Eye (tissue), 1 donor: ENCODE results near the gene JDP2.

ENCODE experiments used
- DNase-seq: peaks from one replicate; pipeline ENCODE4 v3.0.0-alpha.2; 2015

The JDP2 gene

DNA sequence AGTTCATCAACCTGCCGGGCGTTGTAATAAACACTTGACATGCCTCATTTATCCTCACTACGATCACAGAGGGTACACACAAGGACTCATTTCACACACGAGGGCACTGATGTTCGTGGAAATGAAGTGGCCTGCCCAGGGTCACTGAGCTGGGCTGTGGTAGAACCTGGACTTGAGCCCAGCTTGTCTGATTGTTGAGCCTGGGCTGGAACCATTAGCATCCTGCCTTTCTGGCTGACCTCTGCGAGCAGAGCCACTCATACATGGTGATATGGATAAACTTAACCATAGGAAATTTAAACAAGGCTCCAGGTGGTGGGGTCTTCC lies 16.6 kb upstream of the JDP2 start:
- DNase-seq: no peak

DNA sequence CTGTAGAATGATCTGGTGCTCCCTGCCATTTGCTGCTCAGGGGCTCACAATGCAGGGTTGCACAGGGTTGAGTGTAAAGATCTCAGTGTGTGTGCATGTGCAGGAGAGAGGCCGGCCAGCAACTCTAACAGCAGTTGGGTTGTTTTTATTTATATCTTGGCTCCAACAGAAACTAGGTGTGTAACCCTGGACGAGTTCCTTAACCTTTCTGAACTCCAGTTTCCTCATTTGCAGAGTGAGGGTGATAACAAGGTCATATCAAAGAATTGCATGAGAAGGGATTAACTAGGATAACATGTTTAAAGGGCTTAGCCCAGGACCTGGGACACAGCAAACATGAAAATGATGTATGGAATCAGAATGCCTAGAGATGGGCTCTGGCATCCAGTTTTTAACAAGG lies 14.8 kb upstream of the JDP2 start:
- DNase-seq: no peak

DNA sequence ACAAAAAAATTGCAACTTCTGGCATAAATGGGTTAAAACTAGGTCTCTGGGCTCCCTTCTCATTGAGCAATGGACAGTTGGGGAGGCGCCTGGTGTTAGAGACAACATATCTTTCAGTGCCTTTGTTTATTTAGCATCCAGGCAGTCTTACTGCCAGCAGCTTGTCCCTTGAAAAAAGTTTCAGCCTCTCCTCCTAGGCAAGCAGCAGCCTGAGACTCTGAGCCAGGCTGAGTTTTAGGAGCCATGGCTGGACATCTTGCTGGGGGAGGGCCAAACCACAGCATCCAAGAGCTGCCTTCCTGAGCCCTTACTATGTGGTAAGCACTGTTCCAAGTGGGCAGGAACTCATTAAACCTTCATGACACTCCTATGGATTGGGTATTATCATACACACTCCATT lies 10.1 kb upstream of the JDP2 start:
- no peak for DNase-seq

DNA sequence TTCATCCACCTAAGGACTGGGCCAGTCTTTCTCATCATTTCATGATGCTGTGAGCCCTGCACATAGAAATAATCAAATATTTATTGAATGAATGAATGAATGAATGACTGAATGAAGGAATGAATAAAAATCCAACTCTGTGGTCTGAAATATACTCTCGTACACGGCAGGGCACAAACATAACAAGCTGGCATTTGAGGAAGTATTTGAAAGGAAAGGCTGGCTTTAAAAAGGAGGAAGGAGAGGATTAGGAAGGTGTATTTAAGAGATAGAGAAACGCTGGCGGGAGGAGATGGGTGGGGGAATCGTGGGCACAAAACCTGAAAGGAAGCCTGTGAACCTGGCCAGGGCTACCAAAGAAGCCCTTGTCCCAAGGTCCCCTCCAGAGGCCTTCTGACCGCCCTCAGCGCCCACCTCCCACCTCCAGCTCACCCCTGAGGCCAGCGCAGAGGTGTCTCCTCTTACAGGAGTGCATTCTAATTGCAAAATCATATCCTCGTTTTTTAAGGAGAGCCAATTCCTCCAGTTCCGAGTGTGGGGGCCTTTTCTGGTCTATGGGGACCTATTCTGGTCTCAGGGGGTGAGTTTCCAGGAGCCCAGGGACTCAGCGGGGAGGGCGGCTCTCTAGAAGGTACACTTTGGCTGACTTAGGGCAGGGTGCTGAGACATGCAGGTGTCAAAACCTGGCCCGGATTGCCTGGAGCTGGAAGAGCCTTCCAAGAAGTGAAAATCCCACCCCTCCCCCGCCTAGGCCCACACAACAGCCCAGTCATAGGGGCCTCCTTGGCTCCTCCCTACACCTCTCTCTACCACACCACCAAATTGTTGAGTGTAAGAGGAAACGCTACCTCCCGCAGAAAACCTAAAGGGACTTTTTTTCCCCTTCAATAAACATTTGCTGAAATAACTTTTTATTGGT lies 8.7 kb upstream of the JDP2 start:
- peak; percentile 46 for DNase-seq

DNA sequence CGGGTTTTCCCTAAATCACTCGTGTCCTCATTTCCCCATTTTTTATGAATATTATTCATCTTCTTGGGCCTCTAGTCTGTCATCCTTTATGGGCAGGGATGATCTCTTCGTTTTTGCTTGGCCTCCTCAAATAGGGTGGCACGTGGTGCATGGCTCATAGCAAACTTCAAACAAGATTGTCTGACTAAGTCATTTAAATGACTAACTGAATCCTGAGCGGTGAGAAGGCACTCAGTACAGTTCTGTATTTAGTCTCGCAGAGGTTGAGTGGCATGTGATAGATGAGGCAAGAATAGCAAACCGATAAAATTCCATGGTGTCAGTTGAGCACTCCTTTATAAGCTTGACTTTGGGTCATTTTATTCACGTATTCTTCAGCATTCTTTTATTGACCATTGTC lies 5.7 kb upstream of the JDP2 start:
- DNase-seq: no peak

DNA sequence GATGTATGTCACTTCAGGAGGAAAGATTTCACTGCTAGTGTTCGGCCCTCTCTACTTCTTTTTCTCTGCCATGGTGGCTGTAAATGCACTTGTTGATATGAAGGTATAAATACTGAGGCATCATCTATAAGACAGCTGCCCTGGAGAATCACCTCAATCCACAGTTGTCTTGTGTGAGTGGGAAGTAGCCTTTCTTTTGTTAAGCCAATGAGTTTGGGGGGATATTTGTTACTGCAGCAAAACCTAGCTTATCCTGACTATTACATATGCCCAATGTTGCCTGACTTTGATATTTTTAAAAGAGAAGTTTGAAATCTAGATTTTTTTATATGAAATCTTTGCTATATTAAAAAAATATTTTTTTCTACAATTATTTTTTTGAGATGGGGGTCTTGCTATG lies 3.3 kb upstream of the JDP2 start:
- DNase-seq: no peak

DNA sequence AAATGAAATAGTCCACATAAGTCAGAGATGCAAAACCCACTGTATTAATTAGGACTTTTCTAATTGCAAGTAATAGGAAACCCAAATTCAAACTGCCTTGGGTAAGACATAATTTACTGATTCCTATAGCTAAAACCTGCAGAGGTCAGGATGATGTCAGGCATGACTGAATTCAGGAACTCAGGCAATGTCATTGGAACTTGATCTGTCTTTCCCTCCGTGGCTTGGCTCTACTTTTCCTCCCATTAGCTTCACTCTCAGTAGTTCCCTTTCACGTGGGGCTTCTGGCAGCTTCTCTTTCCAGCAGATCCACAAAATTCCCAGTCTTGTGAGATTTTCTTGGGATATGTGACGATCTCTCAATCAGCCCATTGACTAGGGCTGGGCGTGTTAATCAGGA lies 2.4 kb upstream of the JDP2 start:
- no peak for DNase-seq

DNA sequence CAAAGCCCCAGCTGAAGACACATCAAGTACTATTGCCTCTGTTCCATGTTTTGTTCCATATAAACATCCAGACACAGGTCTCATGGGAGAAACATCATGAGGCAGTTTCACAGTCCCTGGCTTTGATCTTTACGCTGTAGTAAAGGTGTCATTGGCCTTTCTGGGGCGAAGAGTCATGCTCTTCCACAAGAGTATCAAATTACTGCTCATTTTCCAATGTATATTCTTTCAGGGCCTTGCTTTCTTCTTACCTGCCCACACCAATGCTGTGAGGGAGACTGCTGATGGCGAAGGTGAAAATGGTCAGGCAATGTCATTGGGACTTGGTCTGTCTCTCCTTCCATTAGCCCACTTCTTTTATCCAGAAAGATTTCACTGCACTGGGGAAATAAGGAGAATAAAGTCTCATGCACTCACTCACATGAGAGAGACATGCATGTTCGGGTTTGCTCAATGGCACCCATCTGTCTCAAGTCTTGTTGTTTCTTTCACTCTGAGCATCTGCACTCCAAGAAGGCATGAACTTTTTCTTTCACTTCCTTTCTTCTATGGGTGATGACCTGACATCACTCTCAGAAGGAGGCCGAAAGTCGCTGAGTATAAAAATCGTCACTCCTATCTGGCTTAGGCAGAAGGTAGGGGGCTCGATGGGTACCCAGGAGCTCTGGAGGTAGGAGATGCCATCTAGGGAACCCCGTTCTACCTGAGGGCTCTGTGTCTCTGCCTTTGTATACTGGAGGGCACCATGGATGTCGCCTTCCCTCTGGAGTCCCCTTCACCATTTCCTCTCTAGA lies 1.3 kb upstream of the JDP2 start:
- DNase-seq: no peak

DNA sequence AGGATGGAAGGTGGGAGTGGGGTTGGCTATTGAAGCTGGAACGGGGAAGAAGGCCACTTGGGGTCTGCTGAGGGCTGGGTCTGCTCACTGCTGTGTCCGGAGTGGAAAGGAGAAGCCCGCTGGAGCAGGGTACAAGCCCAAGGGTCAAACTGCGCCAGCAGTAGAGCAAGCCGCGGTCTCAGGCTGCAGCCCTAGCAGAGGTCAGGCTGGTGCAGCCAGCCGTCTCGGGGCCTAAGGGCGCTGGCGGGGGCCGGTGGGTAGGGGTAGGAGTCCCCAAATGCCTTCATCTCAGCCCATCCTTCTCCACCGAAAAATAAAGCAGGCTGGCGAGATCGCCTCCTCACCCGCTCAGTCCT lies 718 bp upstream of the JDP2 start:
- no peak for DNase-seq

DNA sequence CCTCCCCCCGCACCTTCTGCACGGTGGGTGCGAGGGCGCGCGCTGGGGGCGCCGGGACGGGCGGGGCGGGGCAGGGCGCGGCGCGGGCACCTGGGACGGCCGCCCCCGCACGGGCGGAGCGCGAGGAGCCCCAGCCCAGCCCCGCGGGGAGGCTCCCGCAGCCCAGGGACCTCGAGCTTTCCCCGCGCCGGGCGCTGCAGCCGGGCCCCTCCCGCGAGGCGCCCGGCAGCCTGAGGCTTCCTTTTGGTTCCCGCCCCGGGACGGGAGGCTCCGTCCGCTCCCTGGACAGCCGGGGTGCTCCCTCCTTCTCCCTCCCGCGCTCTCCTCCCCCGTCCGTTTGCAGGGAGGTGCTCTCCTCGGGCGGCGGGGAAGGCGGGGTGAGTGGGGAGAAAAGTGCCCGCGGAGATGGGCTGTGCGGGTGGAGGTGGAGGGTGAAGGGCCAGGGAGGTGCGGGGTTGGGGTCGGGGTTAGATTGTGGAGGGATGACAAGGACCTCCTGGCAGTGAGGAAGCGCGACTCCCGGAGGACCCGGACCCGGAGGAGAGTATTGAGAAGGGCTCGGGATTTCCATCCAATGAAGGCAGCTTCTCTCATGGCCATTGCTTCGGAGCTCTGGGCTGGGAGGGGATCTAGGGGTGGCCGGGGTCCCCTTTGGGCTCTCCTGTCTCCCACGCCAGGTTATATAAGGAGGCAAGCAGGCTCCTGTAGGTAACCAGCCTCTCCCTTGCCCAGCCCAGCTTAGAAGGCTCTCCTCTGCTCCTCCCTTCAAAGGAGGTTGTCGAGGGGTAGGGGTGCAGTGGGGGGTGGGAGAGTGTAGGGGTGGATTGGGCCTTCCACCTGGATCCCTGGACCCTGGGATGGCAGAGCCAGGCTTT lies 645 bp downstream of the JDP2 start:
- DNase-seq: peak; percentile 60

DNA sequence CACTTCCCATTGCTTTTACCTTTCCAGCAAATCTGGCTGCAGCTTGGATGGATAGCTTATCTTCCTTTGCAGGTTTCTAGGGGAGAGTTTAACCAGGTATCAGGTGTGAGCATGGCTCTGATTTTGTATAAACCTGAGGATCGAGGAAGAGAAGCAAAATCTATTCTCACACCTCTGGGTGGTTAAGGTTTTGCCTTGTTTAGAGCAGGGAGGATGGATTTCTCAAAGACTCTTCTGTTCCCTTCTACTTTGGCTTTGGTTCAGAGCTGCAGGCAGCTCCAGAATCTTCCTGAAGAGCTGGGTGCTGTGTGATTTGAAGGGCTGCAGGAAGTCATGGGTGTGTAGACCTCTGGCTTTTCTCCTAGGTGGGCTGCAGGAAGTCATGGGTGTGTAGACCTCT lies 1.7 kb downstream of the JDP2 start:
- no peak for DNase-seq

DNA sequence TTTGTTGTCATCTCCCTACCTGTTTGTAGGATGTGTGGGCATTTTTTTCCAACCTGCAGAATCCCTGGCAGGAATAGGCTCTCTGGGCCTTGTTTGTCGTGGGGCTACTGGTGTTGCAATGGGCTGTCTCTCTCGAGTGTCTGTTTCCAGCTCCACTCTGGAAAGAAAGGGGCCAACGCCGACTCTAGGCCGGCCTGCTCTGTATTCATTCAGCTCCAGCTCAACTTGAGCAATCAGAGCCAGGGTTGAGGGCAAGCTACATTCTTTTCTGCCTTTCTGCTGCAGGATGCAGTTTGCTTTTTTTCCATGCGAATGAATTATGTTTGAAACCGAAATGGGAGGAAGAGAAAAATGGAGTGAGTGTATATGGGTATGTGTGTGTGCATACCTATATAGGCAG lies 2.3 kb downstream of the JDP2 start:
- DNase-seq: peak; percentile 28

DNA sequence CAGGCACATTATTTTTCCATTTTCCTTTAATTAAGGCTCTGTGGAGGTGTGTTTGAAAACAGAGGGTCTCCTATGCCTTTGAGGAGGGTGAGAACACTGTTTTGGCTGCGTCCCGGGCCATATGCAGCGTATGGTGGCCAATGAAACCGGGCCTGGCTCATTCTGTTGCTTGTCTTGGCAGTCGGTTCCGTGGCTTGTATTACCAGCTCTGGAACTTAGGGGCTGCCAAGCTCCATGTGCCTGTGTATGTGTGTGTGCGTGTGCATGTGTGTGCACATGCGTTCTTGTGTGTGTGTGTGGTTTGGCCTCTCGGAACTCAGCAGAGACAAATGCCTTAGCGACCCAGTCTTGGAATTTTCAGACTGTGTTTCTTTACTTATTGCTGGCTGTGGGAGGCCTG lies 2.7 kb downstream of the JDP2 start:
- peak; percentile 80 for DNase-seq

DNA sequence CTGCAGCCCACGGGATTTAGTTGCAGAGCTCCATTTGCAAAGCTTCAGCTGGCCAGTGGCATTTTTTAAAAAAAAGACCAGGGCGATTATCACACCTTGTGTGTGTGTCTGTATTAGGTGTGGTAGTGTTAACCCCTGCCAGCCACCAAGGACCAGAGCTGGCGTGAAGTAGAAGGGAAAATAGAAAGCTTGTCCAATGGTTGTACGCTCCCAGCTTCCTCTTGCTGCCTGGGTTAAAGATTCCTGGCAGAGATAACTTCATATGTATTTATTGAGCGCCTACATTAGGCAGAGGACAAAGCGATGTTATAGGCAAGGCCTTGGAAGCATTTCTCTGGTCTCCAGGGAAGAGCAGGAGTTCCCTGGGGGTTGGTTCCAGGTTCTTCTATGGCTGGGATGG lies 3.2 kb downstream of the JDP2 start:
- no peak for DNase-seq

DNA sequence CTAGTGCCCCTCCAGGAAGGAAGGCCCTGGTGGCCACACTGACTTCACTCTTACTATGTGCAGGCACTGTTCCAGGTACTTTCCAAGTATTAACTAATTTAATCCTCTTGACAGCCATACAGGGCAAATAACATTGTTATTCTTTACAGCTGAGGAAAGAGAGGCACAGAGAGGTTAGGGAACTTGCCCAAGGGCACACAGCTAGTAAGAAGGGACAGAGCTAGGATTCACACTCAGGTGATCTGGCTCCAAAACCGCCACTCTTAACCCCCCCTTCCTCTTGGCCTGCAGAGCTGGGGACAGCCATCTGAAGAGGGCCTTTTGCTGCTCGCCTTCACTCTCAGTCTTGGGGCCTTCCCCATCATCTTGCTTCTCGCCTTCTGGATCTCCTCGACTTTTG lies 4.0 kb downstream of the JDP2 start:
- DNase-seq: no peak

DNA sequence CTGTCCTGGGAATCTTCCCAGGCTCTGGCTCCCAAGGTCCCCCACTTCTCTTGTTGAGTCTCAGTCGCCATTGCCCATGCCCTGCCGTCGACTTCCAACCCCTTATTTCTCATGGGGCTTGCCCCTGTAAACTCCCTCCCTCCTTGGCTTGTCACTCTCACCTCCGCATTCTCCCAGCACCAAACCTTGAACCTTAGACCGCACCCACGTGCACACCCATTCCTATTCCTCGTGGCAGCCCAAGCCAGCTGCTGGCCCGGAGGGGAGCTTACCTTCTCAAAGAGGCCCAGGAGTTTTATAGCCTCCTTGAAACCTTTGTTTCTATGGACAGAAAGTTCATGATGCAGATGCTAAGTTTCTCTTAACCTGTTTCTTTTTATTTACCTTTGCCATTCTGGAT lies 4.6 kb downstream of the JDP2 start:
- no peak for DNase-seq

DNA sequence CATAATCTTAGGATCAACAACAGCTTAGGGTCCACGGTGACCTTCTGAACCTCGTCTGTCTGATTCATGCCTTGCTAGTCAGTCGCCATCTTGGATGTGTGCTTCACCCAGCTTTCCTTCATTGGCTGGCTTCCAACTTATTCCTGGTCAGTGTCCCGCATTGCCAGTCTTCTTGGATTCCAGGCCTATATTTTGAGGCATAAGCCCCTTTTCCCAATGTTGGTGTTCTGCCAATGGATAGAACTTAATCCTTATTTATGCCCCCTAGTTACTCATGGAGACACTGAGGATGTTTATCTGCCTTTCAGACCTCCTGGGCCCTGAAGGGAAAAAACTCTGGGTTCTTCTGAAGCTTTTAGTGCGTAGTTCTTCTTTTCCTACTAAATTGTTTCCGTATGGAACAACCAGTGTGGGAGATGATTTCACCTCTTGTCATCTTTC lies 5.8 kb downstream of the JDP2 start:
- DNase-seq: no peak

DNA sequence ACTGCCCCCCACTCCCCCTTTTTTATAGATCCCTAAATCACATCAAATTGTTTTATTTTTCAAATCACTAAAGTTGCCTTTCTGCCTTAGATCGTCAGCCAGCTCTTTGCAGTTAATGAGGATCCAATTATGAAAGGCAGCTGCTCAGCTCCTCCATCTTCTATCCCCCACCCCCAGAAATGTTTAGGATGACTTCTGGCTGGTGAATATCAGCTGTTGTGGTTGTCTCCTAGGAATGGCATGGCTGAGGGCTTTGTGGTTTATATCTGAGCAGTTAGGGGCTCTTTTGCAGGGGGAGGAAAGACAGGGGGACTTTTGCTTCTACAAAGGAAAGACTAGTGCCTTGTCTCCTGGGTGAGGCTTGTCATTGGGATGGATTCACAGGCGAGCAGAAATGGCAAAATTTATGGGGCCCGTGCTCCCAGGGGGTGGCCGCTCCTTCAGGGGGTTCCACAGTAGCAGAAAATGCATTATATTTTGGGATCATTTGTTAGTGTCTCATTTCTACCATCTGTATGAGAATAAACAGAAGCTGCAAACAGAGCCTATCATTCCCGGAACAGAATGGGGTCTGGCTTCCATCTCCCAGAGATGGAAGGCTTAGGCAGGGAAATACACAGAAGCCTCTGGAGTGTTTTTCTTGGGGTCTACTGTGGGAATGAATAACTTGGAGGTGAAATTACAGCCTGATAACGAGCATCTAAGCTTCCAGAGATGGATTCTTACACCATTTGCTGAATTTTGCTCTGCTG lies 6.5 kb downstream of the JDP2 start:
- no peak for DNase-seq

DNA sequence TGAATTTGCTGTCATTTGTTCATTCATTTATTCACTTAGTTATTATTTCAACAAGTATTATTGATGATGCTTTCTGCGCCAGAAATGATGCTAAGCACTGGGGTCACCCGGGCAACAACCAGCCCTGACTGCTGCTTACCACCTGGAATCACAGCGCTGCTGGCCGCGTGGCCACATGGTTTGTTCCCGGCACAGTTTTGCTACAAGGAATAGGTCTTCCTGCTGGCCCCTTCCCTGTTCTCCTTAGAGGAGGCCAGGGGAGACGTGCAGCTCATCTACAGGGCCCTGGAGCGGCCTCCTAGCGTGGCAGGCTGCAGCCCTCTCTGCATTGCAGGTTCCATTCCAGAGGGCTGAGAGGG lies 7.0 kb downstream of the JDP2 start:
- DNase-seq: no peak

DNA sequence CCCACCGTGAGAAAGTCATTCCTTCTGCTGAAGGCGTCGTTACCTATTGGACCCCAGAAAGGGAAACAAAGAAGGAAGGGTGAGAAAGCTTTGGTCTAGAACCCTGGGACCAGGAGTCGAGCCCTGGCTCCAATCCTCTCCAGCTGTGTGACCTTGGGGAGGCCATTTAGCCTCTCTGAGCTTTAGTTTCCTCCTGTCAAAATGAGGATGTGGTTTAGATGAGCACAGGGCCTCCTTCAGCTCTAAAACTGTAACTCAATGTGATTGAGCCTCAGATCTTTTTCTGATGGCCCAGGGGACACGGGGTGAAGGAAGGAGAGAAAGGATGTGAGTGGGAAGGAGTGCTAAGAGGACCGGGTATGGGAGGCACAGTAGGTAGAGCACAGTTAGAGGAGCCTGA lies 7.7 kb downstream of the JDP2 start:
- no peak for DNase-seq

DNA sequence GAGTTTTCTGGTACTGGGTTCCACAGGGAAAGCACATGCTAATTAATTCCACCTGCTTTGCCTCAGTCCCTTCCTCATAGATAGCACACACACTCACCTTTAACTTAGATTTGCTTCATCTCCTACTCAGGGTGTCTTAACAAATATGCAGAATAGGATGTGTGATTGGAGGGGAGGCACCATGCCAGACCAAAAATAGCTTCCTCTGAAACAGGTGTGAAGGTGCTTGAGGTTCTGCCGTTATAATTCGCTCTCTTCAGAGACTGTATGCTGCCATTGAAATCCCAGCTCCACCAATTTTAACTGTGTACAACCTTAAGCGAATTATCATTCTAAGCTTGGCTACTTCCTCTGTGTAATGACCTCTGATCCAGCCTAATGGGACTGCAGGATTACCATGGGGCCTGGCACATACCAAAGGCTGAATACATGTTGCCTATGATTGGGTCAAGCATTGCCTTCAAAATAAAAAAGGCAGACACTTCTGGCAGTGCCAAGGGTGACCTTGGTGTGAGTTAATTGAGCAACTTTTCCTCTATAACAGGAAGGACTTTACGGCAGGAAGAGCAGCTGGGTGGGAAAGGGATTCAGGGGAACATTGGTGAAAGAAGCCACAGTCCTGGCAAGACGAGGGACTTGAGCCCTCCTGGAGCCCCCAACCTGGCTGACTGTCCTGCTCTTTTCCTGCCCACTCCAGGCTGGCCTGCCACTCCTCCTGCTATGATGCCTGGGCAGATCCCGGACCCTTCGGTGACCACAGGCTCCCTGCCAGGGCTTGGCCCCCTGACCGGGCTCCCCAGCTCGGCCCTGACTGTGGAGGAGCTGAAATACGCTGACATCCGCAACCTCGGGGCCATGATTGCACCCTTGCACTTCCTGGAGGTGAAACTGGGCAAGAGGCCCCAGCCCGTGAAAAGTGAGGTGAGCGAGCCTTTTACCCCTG lies 9.7 kb downstream of the JDP2 start:
- no peak for DNase-seq
